ENCODE data around the gene TMEM11.

Gene TMEM11

DNA sequence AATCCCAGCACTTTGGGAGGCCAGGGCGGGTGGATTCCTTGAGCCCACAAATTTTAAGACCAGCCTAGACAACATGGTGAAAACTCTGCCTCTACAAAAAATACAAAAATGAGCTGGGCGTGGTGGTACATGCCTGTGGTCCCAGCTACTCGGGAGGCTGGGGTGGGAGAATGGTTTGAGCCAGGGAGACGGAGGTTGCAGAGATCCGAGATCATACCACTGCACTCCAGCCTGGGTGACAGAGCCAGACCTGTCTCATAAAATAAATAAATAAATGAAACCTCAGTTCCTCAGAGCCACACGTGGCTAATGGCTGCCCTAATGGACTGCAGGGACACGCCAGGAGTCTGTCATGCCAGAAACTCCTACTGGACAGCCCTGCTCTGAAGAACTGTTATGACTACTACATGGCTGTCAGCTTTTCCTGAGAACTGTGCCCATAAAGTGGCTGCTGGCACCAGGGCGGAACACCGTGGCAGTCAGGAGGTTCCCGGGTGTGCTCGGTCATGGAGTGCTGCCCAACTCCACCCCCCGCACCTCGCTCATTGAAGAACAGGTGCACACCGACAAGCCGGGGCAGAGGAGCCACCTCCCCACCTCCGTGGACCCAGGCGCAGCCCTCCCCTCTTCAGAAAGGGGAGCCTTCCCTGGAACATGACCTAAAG is 4.3 kb downstream of the TMEM11 start:
- TF ChIP-seq, protein P1, sequence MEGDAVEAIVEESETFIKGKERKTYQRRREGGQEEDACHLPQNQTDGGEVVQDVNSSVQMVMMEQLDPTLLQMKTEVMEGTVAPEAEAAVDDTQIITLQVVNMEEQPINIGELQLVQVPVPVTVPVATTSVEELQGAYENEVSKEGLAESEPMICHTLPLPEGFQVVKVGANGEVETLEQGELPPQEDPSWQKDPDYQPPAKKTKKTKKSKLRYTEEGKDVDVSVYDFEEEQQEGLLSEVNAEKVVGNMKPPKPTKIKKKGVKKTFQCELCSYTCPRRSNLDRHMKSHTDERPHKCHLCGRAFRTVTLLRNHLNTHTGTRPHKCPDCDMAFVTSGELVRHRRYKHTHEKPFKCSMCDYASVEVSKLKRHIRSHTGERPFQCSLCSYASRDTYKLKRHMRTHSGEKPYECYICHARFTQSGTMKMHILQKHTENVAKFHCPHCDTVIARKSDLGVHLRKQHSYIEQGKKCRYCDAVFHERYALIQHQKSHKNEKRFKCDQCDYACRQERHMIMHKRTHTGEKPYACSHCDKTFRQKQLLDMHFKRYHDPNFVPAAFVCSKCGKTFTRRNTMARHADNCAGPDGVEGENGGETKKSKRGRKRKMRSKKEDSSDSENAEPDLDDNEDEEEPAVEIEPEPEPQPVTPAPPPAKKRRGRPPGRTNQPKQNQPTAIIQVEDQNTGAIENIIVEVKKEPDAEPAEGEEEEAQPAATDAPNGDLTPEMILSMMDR (IDR thresholded peaks at IDR 0.05; ENCODE audit: extremely low read depth, missing control alignments): no peak
- no peak for DNase-seq (ENCODE audit: low spot score)

DNA sequence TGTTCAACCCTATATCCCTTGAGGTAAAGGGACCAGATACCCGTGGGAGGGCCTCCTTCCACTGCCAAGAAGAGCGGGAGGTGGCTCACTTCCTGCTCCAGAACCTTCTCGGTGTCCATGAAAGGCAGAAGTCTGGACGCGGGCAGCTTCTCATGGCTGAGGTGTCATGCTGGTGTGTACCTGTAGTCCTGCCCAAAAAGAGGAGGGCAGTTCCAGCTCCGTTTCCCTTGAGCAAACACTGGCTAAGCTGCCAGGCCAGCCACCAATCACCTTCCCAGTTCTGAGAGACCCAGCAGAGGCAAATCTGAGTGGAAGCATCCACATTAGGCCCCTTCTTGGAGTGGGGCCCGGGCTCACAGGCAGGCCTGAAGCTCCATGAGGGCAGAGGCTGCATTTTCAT is 5.6 kb downstream of the TMEM11 start:
- no peak for DNase-seq (ENCODE audit: low spot score)
- TF ChIP-seq, protein P1 (IDR thresholded peaks at IDR 0.05; ENCODE audit: extremely low read depth, missing control alignments): no peak

DNA sequence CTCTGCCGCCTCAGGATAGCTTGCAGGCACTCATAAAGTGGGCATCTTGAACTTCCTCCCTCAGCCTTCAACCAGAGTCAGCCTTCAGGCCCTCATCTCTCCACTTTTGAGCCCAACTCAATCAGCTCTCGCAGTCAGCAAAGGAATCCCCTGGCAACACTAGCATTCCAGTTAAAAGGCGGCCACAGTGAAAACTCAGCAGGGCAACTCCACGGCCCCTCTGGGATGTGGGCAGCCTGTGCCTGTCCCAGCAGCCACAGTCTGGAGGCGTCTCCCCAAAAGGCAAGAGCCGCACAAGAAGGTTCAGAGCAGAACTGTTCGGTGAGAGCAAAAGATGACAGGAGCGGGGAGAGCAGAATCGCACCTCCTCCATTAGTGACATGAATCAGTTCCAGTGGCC is 9.0 kb downstream of the TMEM11 start:
- no peak for DNase-seq (ENCODE audit: low spot score)
- TF ChIP-seq, protein P1 (IDR thresholded peaks at IDR 0.05; ENCODE audit: extremely low read depth, missing control alignments): no peak

DNA sequence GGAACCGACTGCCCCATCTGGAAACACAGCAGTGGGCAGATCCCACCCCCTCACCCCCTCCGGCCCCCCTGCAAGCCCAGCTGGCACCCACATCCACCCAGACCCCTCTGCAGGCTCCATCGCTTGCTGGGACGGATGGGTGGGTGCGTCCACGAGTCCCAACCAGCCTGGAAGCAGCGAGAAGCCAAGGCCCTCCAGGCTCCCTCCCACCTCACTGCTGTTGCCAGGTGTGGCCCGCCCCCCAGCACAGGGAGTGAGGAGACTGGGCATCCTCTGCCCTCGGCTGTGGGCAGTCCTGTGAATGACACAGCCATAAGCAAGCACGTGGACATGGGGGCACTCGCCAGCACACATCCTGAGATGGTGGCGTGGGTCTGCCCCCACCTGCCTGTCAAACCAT is 11.4 kb downstream of the TMEM11 start:
- no peak for DNase-seq (ENCODE audit: low spot score)
- TF ChIP-seq, protein P1 (IDR thresholded peaks at IDR 0.05; ENCODE audit: extremely low read depth, missing control alignments): no peak

DNA sequence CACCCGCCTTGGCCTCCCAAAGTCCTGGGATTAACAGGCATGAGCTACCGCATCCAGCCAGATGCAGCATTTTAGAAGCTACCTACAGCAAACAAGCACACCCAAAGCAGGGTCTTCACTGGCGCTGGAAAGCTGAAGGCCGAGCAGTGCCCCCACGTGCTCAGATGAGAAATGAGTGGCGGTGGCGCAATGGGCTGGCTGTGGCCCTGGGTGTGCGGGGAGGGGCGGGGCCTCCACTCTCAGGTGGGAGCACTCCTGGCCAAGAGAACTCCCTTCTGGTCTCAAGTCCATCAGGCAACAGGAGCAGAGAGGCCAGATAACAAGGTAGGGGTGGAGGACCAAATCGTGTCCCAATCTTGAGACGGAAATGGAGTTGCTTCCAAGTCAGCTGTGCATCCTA is 12.1 kb downstream of the TMEM11 start:
- no peak for DNase-seq (ENCODE audit: low spot score)
- TF ChIP-seq, protein P1 (IDR thresholded peaks at IDR 0.05; ENCODE audit: extremely low read depth, missing control alignments): no peak

DNA sequence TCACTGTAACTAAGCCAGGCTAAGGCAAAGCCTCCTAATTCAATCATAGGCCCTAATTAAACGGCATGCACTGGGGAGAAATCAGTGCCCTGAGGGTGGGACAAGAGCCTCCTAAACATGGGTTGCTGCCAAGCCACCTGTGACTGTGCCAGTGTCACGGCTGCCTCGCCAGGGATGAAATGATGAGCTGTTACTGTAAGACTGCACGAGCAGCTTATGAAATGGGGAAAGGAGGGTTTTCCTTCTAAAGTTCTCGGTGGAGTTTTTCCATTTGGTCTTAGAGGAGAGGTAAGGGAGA is 12.7 kb downstream of the TMEM11 start:
- DNase-seq (ENCODE audit: low spot score): no peak
- TF ChIP-seq, protein P1 (IDR thresholded peaks at IDR 0.05; ENCODE audit: extremely low read depth, missing control alignments): no peak

DNA sequence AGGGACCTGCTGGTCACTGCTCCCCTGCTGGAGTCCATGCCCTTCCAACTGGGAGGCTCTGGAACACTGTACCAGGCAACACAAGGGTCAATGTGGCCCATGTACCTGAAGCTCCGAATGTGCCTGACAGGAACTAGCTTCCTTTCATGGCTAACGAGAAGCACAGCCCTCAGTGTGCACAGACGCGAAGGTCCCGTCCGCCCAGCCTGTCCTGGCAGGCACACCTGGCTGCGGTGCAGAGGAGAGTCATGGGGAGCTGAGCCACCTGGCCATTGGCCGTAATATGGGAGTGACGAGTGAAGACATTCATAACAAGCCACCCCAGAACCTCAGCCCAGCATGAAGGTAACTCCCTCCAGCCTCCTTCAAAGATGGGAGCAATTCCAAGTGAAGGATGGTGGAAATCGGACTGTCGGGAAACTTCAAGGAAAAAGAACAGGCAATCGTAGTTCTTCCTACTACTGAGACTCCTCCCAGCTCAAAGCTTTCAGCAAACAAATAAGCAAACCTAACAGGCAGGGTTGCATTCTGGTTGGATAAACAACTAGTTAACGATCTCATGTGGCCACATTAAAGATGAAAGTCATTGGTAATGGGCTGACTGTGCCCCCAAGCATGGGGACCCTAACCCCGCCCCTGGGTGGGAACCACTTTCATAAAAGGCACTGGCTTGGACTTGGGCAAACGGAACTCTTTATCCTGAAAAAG is 13.2 kb downstream of the TMEM11 start:
- DNase-seq (ENCODE audit: low spot score): no peak
- TF ChIP-seq, protein P1 (IDR thresholded peaks at IDR 0.05; ENCODE audit: extremely low read depth, missing control alignments): no peak
